HG03095 (cell line): ENCODE measurements around the gene MMP11.
"Not testable (repeated sequence)": the region's sequence is repeated elsewhere in the genome, so short reads cannot be mapped to it uniquely, and the experiment has no call there.

Source experiments
- ATAC-seq: cut with Tn5 transposase; IDR thresholded peaks from one replicate; pipeline ENCODE4 v1.9.1; 2021; ENCODE audit warnings: moderate library complexity; ENCODE audit not compliant: unreplicated experiment

MMP11 gene

GRCh38 chr22:23772649-23773473 is at the start of gene MMP11:
TSS of gene MMP11 (plus strand) at chr22:23772849. CDS start at chr22:23772871, 22 bp downstream.
- no peak for ATAC-seq

GRCh38 chr22:23728108-23728507 is 44.5 kb upstream of the MMP11 start:
- not testable (repeated sequence) for ATAC-seq

- no peak for ATAC-seq
These were observed 35.0 kb upstream of the MMP11 start for GRCh38 chr22:23737696-23738095.

GRCh38 chr22:23742505-23743264 is 30.0 kb upstream of the MMP11 start:
- ATAC-seq = no peak

- ATAC-seq = no peak
These were observed 29.3 kb upstream of the MMP11 start for GRCh38 chr22:23743303-23743705.

- ATAC-seq = no peak
These were observed 28.6 kb upstream of the MMP11 start for GRCh38 chr22:23744001-23744400.

- ATAC-seq = no peak
These were observed 28.2 kb upstream of the MMP11 start for GRCh38 chr22:23744485-23744884.

GRCh38 chr22:23745791-23746190 is 26.9 kb upstream of the MMP11 start:
- no peak for ATAC-seq

GRCh38 chr22:23749841-23750301 is 22.8 kb upstream of the MMP11 start:
- no peak for ATAC-seq

GRCh38 chr22:23750367-23750713 is 22.3 kb upstream of the MMP11 start:
- ATAC-seq = no peak

GRCh38 chr22:23750714-23751440 is 21.8 kb upstream of the MMP11 start, which contains the start of gene ZNF70:
TSS of gene ZNF70 (minus strand) at chr22:23751112. CDS start at chr22:23745140, 5,972 bp downstream.
- ATAC-seq = peak; percentile 64

- ATAC-seq = peak; percentile 12
These were observed 21.1 kb upstream of the MMP11 start for GRCh38 chr22:23751441-23751996.

GRCh38 chr22:23752090-23752691 is 20.5 kb upstream of the MMP11 start:
- peak; percentile 40 for ATAC-seq

- no peak for ATAC-seq
These were observed 19.9 kb upstream of the MMP11 start for GRCh38 chr22:23752750-23753149.

GRCh38 chr22:23753385-23753784 is 19.3 kb upstream of the MMP11 start:
- no peak for ATAC-seq

- ATAC-seq = no peak
These were observed 18.3 kb upstream of the MMP11 start, which contains the start of gene VPREB3 for GRCh38 chr22:23754220-23754919. TSS of gene VPREB3 (minus strand) at chr22:23754425. CDS start at chr22:23754363, 62 bp downstream.

- no peak for ATAC-seq
These were observed 17.5 kb upstream of the MMP11 start for GRCh38 chr22:23754980-23755636.

- no peak for ATAC-seq
These were observed 16.9 kb upstream of the MMP11 start for GRCh38 chr22:23755711-23756110.

GRCh38 chr22:23756891-23757290 is 15.8 kb upstream of the MMP11 start:
- ATAC-seq = no peak
